T47D (cell line): ENCODE results near the gene TAS2R19.
"Not testable (repeated sequence)": the region's sequence is repeated elsewhere in the genome, so short reads cannot be mapped to it uniquely, and the experiment has no call there.

ENCODE experiments used
- DNase-seq, 2 experiments: peaks; one replicate each; pipeline versions ENCODE4 v3.0.0 to v3.0.0-alpha.2; 2011 to 2012; ENCODE audit warnings: low read depth in 1 of 2, low spot score in 1 of 2
- JUND ChIP-seq: IDR thresholded peaks from 2 replicates; pipeline ENCODE4 v1.6.1; 2012; ENCODE audit warnings: low read depth
- in situ Hi-C: cut with HindIII; loops from 2 replicates; pipeline ENCODE4 v1.10.0; 2016; ENCODE audit warnings: low sequenced_read_pairs, low pct_unique_long_range_greater_than_20kb

Gene TAS2R19, protein sequence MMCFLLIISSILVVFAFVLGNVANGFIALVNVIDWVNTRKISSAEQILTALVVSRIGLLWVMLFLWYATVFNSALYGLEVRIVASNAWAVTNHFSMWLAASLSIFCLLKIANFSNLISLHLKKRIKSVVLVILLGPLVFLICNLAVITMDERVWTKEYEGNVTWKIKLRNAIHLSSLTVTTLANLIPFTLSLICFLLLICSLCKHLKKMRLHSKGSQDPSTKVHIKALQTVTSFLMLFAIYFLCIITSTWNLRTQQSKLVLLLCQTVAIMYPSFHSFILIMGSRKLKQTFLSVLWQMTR

DNA sequence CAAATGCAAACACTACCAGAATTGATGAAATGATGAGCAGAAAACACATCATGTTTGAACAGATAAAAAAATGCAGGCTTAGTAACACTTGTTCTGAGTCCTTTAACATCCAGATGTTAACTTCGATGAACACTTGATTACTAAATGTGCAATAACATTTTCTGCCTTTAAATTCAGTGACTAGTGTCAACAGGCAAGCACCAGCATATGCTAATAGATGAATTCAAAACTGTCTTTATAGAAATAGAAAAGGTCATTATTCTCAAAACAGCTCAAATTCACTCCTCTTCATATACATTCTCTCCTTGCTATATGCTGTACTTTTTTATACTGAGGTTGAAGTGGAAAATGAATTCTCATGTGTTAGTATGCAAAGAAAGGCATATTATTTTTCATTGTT lies at the start of gene TAS2R19:
Gene TAS2R19, minus strand, starts transcription at position 101 of the 400 bp plus-strand sequence. Its CDS starts 49 bp downstream, at position 52.
- no peak for DNase-seq
- TF ChIP-seq JUND = no peak
- in situ Hi-C loops = no loop called here

DNA sequence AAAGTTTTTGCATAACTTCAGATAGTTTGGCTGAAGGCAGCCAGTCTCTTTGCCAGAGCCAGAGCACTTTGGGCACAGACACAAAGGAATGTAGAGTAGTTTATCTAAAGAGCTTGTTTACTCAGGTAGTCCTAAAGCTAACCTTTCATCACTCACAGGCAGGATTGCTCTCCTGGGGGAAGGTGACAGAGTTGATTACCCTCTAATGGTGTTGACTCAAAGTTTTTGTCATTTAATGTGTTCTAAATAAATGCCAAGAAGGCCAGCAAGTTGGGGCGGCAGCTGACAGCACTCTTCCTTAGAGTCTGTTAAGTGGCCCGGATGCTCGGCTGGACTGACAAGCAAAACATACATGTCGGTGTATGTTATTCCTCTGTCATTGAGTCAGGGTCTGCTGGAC lies 49.0 kb upstream of the TAS2R19 start:
- TF ChIP-seq JUND = no peak
- peak in 1 of 2 experiments; percentile 0 for DNase-seq
- in situ Hi-C loops = no loop called here

DNA sequence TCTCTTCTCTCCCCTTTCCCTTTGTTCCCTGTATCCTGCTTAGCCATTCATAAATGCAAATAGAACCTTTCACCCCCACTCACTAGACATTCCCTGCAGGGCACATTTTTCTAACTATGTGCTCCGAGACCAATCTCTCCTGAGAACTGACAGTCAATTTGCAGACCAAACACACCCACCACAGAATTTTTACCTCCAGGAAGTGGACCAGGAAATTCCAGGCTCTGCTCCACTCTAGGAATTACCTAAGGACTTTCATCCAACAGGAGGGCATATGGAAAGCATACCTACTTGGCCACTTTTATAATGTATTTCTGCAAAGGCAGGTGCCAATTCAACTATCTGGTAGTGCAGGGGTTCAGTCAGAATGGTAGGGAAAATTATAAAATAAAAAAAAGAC lies 48.6 kb upstream of the TAS2R19 start:
- no peak for TF ChIP-seq JUND
- in situ Hi-C loops = no loop called here
- DNase-seq = peak in 1 of 2 experiments; percentile 12

DNA sequence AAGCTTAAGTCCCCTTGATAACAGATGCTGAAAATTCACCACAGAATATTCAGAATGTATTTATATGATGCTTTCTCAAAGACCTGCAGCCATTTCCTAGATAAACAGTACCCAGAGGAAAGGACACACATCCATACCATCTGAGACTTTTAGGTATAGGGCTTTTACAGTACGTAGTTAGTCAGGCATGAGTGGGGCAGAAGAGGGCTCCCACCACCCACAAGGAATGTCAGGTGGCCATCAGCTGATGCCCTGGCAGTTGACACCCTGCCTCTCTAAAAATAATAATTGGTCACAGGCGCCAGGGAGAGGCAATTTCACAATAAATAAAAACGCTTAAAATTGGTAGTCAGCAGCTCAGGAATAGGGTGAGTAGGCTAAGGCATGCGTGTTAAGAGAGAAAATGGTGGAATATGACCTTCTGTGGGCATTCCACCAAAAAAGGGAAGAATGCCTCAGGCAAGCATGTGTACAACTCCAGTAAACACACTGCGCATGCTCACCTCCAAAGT lies 47.5 kb upstream of the TAS2R19 start:
- in situ Hi-C loops = no loop called here
- no peak for DNase-seq
- no peak for TF ChIP-seq JUND

DNA sequence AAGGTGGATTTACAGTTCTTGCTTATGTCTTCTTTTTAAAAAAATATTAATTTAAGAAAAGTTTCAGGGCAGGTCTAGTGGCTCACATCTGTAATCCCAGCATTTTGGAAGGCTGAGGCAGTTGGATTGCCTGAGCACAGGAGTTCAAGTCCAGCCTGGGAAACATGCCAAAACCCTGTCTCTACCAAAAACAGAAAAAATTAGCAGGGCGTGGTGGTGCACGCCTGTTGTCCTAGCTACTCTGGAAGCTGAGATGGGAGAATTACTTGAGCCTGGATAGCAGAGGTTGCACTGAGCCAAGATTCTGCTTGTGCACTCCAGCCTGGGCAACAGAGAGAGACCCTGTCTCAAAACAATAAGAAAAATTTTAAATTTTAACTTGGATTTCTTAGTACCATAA lies 45.1 kb upstream of the TAS2R19 start:
- DNase-seq = no peak
- TF ChIP-seq JUND = no peak
- in situ Hi-C loops = no loop called here

DNA sequence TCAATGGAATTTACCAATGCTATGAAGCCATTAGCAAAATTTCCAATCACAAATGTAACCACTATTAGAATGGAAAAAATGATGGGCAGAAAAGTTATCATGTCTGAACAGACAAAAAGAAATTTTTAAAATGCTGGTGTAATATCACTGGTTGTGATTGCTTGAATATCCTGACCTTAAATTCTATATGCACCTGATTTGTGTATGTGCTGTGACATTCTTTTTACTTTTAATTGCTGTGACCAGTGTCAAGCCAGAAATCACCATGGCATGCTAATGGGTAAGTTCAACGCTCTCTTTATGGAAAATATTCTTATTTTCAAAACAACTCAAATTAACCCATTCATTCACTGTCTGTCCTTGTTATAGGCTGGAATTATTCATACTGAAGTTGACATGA lies 39.8 kb upstream of the TAS2R19 start, which contains the start of gene TAS2R46:
Gene TAS2R46, minus strand, starts transcription at position 101 of the 400 bp plus-strand sequence. Its CDS starts 0 bp downstream, at position 101.
- in situ Hi-C loops, DNase-seq: not testable (repeated sequence)

DNA sequence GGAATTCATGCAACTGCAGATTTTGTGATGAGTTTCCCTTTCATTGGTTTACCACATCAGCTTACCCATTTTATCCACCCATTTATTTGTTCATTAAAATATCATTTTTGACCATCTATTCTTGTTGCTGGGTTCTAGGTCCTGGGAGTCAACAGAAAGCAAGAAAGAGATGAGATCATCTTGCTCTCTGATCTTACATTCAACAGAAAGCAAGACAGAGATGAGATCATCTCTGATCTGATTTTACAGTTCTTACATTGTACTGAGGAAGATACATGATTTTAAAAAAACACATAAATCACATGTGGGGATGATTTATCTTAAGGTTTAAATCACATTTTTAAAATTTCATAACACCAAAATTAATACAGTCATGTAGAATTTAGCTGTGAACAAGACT lies 37.4 kb upstream of the TAS2R19 start:
- TF ChIP-seq JUND = no peak
- no peak for DNase-seq
- in situ Hi-C loops = no loop called here

DNA sequence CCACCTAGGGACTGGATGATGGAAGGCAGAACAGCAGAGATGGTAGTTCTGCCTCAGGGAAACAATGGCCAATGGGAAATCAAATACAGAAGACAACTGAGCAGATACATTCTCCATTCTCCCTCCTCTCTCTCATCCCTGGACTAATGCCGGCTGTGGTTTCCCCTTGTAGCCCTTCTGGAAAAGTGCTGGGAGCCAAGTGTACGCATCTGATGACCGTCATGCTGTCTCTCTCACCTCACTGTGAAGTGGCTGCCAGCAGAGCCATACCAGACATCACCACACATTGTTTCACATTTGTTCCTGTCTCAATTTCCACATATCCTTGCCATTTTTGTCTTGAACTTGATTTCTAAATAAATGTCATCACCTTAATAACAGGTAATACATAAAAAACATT lies 36.6 kb upstream of the TAS2R19 start:
- no peak for DNase-seq
- no peak for TF ChIP-seq JUND
- in situ Hi-C loops = no loop called here

DNA sequence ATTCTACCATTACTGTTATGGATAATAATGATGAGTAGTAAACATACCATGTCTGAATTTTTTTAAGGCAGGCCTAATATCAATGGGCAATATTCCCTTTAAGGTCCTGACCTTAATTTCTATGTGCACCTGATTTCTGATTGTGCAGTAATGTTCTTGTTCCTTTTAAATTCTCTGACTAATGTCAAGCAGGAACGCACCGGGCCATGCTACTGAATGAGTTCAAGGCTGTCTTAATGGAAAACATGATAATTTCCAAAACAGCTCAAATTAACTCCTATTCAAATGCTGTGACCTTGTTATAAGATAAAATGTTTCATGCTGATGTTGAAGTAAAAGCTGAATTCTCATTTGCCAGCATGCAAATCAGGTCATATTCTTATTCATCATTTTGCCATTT lies 32.9 kb upstream of the TAS2R19 start:
- TF ChIP-seq JUND = no peak
- no peak for DNase-seq
- in situ Hi-C loops = no loop called here

DNA sequence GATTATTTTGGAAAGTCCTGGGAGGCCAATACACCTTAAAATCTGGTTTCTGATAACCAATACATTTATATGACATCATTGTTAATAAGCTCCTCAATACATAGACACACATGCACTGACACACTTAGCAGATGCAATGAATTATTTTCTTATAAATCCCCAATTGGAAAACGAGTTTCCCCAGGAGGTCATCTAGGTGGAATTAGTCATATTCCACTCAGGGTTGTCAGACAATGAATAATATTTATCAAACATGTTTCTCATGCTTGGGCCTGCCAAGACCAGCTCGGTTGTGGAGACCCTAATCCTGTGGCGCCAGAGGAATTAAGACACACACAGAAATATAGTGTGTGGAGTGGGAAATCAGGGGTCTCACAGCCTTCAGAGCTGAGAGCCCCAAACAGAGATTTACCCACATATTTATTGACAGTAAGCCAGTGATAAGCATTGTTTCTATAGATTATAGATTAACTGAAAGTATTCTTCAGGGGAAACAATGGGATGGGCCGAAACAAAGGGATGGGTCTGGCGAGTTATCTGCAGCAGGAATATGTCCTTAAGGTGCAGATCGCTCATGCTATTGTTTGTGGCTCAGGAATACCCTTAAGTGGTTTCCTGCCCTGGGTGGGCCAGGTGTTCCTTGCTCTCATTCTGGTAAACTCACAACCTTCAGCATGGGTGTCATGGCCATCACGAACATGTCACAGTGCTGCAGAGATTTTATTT lies 27.5 kb upstream of the TAS2R19 start:
- DNase-seq, in situ Hi-C loops: not testable (repeated sequence)

DNA sequence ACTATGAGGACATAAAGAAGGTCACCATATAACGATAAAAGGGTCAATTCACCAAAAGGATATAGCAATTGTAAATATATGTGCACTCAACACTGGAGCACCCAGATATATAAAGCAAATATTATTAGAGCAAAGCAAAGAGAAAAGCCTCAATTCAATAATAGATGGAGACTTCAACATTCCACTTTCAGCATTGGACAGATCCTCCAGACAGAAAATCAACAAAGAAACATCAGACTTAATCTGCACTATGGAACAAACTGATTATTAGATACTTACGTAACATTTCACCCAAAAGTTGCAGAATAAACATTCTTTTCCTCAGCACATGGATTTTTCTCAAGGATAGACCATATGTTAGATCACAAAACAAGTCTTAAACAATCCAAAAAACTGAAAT lies 18.9 kb upstream of the TAS2R19 start:
- in situ Hi-C loops, DNase-seq: not testable (repeated sequence)

DNA sequence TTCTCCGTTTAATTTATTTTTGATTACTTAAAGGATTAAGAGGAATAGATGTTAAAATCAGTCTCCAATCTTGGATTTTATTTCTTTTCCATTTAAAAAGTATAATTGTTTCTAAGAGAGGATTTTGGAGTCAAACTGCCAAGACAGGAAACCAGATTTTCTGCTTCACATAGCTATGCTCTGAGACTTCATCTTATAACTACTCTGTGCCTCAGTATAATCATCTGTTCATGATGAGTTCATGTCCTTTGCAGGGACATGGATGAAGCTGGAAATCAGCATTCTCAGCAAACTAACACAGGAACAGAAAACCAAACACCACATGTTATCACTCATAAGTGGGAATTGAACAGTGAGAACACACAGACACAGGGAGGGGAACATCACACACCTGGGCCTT lies 17.7 kb upstream of the TAS2R19 start:
- in situ Hi-C loops = no loop called here
- no peak for DNase-seq
- no peak for TF ChIP-seq JUND

DNA sequence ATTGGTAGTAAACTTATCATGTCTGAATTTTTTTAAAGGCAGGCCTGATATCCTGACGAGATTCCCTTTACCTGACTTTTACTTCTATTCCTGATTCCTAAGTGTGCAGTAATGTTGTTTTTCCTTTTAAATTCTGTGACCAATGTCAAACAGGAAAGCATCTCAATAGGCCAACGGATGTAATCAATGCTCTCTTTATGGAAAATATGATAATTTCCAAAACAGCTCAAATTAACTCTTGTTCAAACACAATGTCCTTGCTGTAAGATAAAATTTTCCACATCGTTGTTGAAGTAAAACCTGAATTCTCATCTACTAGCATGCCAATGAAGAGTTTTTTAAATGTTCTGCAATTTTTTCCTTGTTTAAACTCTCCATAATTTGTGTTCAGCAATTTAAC lies 16.8 kb upstream of the TAS2R19 start:
- in situ Hi-C loops = no loop called here
- DNase-seq = no peak
- no peak for TF ChIP-seq JUND

DNA sequence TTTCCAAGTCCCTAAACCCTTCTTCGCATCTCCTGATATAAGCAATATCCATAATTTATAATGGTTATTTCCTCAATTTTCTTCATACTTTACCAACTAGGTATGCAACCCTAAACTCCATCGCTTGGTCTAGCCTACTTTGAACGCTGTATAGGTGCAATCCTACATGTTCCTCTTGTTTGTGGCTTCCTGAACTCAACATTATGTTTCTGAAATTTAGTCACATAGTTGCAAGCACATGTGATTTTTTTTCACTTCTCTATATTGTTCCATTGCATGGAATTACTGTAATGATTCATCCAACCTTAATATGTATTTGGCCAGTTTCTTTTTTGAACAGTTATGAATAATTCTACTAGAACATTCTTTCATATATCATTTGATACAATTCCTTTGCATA lies 11.5 kb upstream of the TAS2R19 start:
- in situ Hi-C loops, DNase-seq: not testable (repeated sequence)
